SJSA1 (cell line): ENCODE measurements around the gene GFRA4. TPM values are rescaled to one million over a fixed set of nuclear protein-coding genes. Genes with fewer than 3 reads are reported as not detected.
"Not testable (repeated sequence)": the region's sequence is repeated elsewhere in the genome, so short reads cannot be mapped to it uniquely, and the experiment has no call there.

Experiments
- DNase-seq, 2 experiments: peaks; one replicate each; pipeline ENCODE4 v3.0.0-alpha.2; 2015 to 2020; ENCODE audit warnings: low spot score in 2 of 2, low read depth in 1 of 2
- H3K27ac ChIP-seq: fragments of 250-450 bp; sonication (Bioruptor Pico); 2 replicates; pipeline ENCODE4 v1.5.1; 2020; ENCODE audit warnings: mild to moderate bottlenecking, moderate library complexity
- H3K27me3 ChIP-seq: fragments of 250-450 bp; sonication (Bioruptor Pico); replicated peaks from 2 replicates; pipeline ENCODE4 v1.5.1; 2020; ENCODE audit warnings: mild to moderate bottlenecking, moderate library complexity
- H3K36me3 ChIP-seq: fragments of 250-450 bp; sonication (Bioruptor Pico); 2 replicates; pipeline ENCODE4 v1.5.1; 2020; ENCODE audit warnings: mild to moderate bottlenecking
- H3K4me1 ChIP-seq: fragments of 250-450 bp; sonication (Bioruptor Pico); replicated peaks from 2 replicates; pipeline ENCODE4 v1.6.1; 2021; ENCODE audit warnings: mild to moderate bottlenecking
- H3K4me3 ChIP-seq: fragments of 250-450 bp; sonication (Bioruptor Pico); 2 replicates; pipeline ENCODE4 v1.5.1; 2020; ENCODE audit warnings: mild to moderate bottlenecking
- H3K9me3 ChIP-seq: fragments of 250-450 bp; sonication (Bioruptor Pico); replicated peaks from 2 replicates; pipeline ENCODE4 v1.5.1; 2020; ENCODE audit warnings: mild to moderate bottlenecking
- total RNA-seq: library from RNA; depleted of rRNA; stranded (reverse); fragments of >200 nt; shearing (Covaris generic); gene quantifications from 2 replicates; pipeline ENCODE4 v1.2.3, GENCODE V29; 2014; rRNA removed

The GFRA4 gene
- total RNA-seq, 1 experiment from 2014 or later, result not detected

DNA sequence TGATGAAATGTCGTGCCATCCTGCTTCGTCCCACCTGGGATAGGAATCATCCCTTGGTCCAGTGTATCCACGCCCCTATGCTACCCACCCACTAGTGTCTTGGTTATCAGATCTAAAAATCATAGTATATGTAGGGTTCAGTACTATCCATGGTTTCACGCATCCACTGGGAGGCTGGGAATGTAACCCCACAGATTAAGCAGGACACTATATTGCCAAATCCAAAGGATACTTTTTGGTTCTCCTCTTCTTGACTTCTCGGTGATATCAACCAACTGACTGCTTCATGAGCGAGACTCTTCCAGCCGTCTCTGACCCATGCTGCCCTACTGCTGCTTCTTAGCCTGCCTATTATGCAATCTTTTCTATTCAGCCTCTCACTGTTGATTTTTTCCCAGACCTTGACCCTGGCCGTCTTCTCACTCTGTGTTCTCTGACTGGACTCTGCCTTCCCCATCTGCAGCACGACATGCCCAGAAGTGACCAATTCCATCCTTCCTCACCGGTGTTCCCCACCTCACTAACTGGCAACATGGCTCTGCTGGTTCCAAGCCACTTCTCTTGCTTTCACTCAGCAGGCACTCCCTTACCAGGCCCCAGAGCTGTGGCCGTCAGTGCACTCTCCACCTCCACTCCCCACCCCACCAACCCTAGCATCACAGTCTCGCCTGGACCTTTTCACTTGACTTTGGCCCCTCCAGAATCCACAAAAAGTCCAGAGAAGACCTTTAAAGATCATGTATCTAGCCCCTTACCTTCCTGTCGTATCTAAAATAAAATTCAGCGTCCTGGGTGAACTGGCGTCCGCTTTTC lies 34.5 kb downstream of the GFRA4 start:
- Histone ChIP-seq H3K9me3 (no peaks in the 10 kb centered on the region), H3K27me3 (no peaks in the 10 kb centered on the region), H3K36me3 (no peaks in the 10 kb centered on the region), H3K4me1 (no peaks in the 10 kb centered on the region), H3K27ac (no peak overlapping the region), H3K4me3 (no peak overlapping the region)
- no peak for DNase-seq

DNA sequence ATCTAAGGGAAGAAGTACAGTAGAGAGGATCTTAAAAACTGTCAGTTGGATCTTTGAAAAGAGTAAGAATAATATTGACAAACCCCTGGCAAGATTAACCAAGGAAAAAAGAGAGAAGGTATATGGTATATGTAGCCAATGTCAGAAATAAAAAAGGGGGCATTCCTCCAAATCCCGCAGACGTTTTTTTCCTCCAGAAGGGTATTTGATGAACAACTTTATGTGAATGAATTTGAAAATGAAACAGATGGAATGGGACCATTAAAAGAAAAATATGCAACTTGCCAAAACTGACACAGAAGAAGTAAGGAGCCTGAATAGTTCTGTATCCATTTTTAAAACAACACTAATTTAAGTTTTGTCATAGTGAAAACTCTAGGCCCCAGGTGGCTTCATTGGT lies 35.7 kb downstream of the GFRA4 start:
- no peak overlapping the region for H3K27ac ChIP-seq

DNA sequence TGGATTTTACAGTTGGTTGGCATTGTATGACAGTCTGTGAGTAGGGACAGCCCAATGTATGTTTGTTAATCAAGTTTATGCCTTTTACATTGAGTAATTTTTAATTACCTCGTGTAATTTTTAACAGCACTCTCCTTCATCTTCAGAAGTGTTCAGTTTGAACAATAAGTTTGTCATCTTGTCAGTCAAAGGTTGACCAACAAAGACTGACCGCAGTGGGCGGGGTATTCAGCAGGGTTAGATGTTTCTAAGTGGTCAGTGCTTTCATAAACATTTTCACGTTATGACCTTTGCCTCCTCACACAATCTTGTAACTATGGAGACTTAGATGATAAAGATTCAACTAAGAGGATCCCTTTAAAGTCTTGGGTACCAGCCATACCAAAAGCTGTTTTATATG lies 40.8 kb downstream of the GFRA4 start:
- DNase-seq, result no peak

More for the DNA sequence above, 35.7 kb downstream of the GFRA4 start:
- no peak overlapping the region for H3K4me3 ChIP-seq
- H3K4me1 ChIP-seq, result peaks cover 11% of the 10 kb centered on the region; the same call in 1 of the 2 replicates
- H3K9me3 ChIP-seq, result no peaks in the 10 kb centered on the region
- DNase-seq, result no peak
- H3K36me3 ChIP-seq, result no peaks in the 10 kb centered on the region
- H3K27me3 ChIP-seq, result no peaks in the 10 kb centered on the region

DNA sequence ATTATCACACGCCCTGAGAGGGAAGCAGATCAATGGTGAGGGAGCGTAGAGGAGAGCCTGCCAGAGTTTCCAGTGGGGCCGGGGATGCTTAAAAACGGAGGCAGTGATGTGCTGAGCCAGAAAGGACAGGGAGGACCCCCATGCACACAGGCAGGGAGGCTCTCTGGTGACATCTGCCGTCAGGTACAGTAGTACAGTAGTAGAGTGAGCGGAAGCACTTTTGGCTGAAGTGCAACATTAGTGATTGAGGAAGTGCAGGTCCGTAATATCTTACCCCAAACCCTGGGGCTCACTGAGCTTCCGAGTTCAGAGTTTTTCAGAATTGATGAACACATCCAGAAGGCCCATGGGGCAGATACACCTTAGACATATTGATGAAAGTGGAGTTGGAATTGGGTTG lies 42.1 kb downstream of the GFRA4 start:
- H3K4me3 ChIP-seq, result no peak overlapping the region
- no peaks in the 10 kb centered on the region for H3K9me3 ChIP-seq
- H3K27ac ChIP-seq, result no peak overlapping the region
- H3K36me3 ChIP-seq, result 0 out of 2 replicates have a peak, but pooled peaks cover 3% of the 10 kb centered on the region
- DNase-seq, result no peak
- peaks cover 15% of the 10 kb centered on the region; the same call in 1 of the 2 replicates for H3K4me1 ChIP-seq
- H3K27me3 ChIP-seq, result no peaks in the 10 kb centered on the region

More for the DNA sequence above, 40.8 kb downstream of the GFRA4 start:
- no peaks in the 10 kb centered on the region for H3K27me3 ChIP-seq
- no peaks in the 10 kb centered on the region for H3K9me3 ChIP-seq
- peaks cover 15% of the 10 kb centered on the region; the same call in 1 of the 2 replicates for H3K4me1 ChIP-seq
- no peak overlapping the region for H3K4me3 ChIP-seq
- 0 out of 2 replicates have a peak, but pooled peaks cover 3% of the 10 kb centered on the region for H3K36me3 ChIP-seq
- no peak overlapping the region for H3K27ac ChIP-seq

DNA sequence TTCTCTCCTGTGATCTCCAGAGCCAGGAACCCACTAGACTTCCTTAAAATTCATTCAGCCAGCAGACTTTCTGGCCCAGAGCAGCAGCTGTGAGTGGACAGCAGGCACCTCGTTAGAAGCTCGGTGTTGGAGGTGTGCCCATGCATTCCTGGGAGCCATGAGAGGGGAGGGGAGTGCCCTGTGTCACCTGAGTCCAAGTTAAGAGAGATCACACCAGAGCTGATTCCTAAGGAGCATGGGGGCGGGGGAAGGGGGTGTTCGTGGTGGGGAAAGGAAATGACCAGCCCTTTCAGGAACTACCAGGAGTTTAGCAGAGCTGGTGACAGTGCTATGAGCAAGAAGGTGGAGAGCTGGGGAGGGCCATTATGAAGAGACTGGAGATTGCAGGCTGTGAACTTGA lies 46.9 kb downstream of the GFRA4 start:
- no peaks in the 10 kb centered on the region for H3K9me3 ChIP-seq
- no peak for DNase-seq
- no peak overlapping the region for H3K27ac ChIP-seq

DNA sequence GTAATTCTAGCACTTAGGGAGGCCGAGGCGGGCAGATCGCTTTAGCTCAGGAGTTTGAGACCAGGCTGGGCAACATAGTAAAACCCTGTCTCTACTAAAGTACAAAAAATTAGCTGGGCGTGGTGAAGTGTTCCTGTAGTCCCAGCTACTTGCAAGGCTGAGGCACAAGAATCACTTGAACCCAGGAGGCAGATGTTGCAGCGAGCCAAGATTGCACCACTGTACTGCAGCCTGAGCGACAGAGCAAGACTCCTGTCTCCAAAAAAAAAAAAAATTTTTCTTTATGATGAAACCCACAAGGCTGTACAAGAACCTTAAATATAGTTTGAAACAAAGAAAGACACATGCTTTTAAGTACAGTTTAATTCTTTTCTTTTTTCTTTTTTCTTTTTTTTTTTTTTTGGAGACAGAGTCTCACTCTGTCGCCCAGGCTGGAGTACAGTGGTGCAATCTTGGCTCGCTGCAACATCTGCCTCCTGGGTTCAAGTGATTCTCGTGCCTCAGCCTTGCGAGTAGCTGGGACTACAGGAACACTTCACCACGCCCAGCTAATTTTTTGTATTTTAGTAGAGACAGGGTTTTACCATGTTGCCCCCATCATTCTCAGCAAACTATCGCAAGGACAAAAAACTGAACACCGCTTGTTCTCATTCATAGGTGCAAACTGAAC lies 47.9 kb downstream of the GFRA4 start:
- not testable (repeated sequence) for DNase-seq, H3K36me3 ChIP-seq

More for the DNA sequence above, 46.9 kb downstream of the GFRA4 start:
- Histone ChIP-seq H3K4me1 (peaks cover 6% of the 10 kb centered on the region; the same call in 1 of the 2 replicates), H3K36me3 (no peaks in the 10 kb centered on the region), H3K27me3 (no peaks in the 10 kb centered on the region), H3K4me3 (no peak overlapping the region)

DNA sequence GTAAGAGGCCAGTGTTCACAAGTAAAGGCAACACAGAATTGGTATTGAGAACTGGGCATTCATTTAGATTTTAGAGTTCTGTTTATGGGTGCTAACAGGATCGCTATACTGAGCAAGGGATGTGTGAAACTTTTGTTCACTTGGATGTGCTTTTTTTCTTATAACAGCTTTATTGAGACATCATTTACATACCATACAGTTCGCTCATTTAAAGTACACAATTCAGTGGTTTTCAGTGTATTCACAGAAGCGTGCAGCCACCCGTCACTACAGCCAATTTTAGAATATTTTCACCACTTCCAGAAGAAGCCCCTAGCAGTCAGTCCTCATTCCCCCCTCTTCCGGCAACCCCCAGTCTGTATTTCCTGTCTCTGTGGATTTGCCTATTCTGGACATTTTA lies 48.7 kb downstream of the GFRA4 start:
- no peak overlapping the region for H3K27ac ChIP-seq
- no peak for DNase-seq
- H3K4me3 ChIP-seq, result no peak overlapping the region
- no peaks in the 10 kb centered on the region for H3K9me3 ChIP-seq
- no peaks in the 10 kb centered on the region for H3K36me3 ChIP-seq
- no peaks in the 10 kb centered on the region for H3K27me3 ChIP-seq
- H3K4me1 ChIP-seq, result peaks cover 6% of the 10 kb centered on the region; the same call in 1 of the 2 replicates

More for the DNA sequence above, 47.9 kb downstream of the GFRA4 start:
- not testable (repeated sequence) for H3K27ac ChIP-seq, H3K9me3 ChIP-seq, H3K4me3 ChIP-seq, H3K4me1 ChIP-seq, H3K27me3 ChIP-seq

DNA sequence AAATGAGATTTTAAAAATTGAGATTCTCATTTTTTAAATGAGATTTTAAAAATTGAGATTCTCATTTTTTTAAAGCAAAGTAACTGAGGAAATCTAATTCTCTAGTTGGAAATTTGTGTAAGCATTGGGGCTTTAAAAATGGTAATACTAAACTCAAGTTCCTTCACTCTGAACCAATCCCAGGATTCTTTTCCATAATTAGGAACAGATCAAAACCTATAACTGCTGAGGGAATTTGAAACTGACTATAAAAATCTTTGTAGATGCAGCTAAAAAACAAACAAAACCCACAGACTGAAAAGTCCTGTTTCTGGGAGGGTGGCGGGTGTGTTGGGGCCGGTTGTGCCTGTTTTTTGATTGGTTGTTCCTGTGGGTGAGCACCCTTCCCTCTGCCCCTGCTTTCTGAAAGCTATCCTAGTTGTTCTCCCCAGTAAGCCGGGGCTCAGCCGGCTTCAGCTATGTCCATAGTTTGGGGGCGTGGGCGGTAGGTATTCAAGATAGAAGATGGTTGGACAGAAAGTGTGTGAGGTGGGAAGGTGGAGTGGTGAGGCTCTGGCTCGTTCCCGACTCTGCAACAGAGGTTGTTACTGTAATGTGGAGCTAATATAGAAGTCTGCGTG lies 49.3 kb downstream of the GFRA4 start:
- H3K4me1 ChIP-seq, result peaks cover 6% of the 10 kb centered on the region; the same call in 1 of the 2 replicates
- no peak overlapping the region for H3K4me3 ChIP-seq
- no peaks in the 10 kb centered on the region for H3K36me3 ChIP-seq
- DNase-seq, result no peak
- no peak overlapping the region for H3K27ac ChIP-seq
- H3K9me3 ChIP-seq, result no peaks in the 10 kb centered on the region
- no peaks in the 10 kb centered on the region for H3K27me3 ChIP-seq

DNA sequence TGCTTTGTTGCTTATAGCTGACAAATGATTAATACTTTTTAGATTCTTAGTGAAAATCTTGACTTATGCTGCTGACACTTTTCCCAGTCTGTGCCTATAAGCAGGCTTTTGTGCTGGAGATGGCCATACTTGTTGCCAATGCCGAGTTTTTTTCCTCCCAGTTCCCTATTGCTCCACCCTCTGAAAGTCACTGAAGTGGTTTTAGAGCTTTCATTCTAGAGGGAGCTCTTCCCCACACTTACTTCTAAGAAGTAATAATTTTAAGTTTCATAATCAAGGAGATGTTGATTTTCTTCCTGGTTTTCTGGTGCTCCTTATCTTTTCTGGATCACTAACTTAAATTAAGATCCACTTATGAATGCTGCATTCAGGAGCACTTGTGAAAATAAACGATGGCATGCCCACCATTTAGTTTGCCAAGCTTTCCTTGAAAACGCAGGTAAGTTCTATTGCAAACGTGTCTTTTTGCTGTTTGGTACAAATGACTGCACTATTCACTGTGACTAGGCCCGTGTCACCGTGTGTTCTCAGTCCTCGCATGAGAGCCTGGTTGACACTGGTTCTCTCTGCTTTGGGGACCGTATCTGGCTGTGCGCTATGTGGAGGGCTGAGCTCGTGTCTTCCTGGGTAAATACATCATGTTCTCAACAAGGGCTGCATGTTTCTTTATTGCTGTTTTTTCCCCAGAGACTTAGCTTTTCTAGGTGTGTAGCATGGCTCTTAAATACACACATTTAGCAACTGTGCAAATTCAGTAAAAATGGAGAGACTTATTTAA lies 50.2 kb downstream of the GFRA4 start:
- Histone ChIP-seq H3K4me1 (peaks cover 6% of the 10 kb centered on the region; the same call in 1 of the 2 replicates), H3K27ac (no peak overlapping the region), H3K36me3 (no peaks in the 10 kb centered on the region), H3K9me3 (no peaks in the 10 kb centered on the region), H3K4me3 (no peak overlapping the region), H3K27me3 (no peaks in the 10 kb centered on the region)
- DNase-seq, result no peak

DNA sequence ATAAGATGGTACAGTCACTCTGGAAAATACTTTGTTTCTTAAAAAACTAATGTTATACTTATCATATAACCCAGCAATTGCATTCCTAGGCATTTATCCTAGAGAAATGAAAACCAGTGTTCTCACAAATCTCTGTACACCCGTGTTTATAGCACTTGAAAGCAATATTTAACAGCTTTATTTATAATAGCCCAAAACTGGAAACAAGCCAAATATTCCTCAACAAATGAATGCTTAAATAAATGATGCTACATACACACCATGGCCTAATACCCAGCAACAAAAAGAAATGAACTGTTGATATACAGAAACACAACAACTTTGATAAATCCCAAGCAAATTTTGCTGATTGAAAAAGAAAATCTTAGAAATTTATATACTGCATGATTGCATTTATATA lies 51.3 kb downstream of the GFRA4 start:
- no peak overlapping the region for H3K27ac ChIP-seq
- no peak for DNase-seq
- peaks cover 6% of the 10 kb centered on the region; the same call in 1 of the 2 replicates for H3K4me1 ChIP-seq
- H3K4me3 ChIP-seq, result no peak overlapping the region
- H3K27me3 ChIP-seq, result no peaks in the 10 kb centered on the region
- no peaks in the 10 kb centered on the region for H3K9me3 ChIP-seq
- no peaks in the 10 kb centered on the region for H3K36me3 ChIP-seq

Other genes starting within 250 kb of the GFRA4 start
- gene ATRN, start 192.4 kb downstream of the GFRA4 start, total RNA-seq, result 18.1 and 27.8 TPM in 2 replicates
- not detected in 2 replicates for gene ADAM33, start 18.6 kb upstream of the GFRA4 start, total RNA-seq
- not detected in 2 replicates for gene SIGLEC1, start 49.2 kb upstream of the GFRA4 start, total RNA-seq
- not detected in 2 replicates for gene HSPA12B, start 69.3 kb upstream of the GFRA4 start, total RNA-seq
- gene ADISSP, start 104.4 kb upstream of the GFRA4 start, total RNA-seq, result 31.9 and 40.0 TPM in 2 replicates
- gene SPEF1, start 118.0 kb upstream of the GFRA4 start, total RNA-seq, result not detected in 2 replicates
- gene CENPB, start 123.3 kb upstream of the GFRA4 start, total RNA-seq, result 144 and 158 TPM in 2 replicates
- 74.6 and 76.0 TPM in 2 replicates for gene CDC25B, start 132.9 kb upstream of the GFRA4 start, total RNA-seq
- gene AP5S1, start 157.1 kb upstream of the GFRA4 start, total RNA-seq, result 17.2 and 17.7 TPM in 2 replicates
- gene MAVS, start 183.4 kb upstream of the GFRA4 start, total RNA-seq, result 14.4 and 21.5 TPM in 2 replicates
- 66.3 and 70.6 TPM in 2 replicates for gene PANK2, start 226.0 kb upstream of the GFRA4 start, total RNA-seq